ENCODE measurements around the gene TUT4. TPM values are rescaled to one million over a fixed set of nuclear protein-coding genes. Genes with fewer than 3 reads are reported as not detected.

Gene TUT4
- total and polyA plus RNA-seq, 9 donors: 35.6 to 90.5 (median 65.2) TPM

GRCh38 chr1:52423055-52423454 is 129.8 kb downstream of the TUT4 start:
- Histone ChIP-seq H3K27me3 (no peaks in the 10 kb centered on the region), H3K36me3 (no peaks in the 10 kb centered on the region), H3K9me3 (no peaks in the 10 kb centered on the region), H3K27ac (no peak overlapping the region), H3K4me1 (ENCODE audit: insufficient read depth) (no peaks in the 10 kb centered on the region), H3K4me3 (no peak overlapping the region)
- TF ChIP-seq CTCF (IDR thresholded peaks at IDR 0.05) (no peak), POLR2A (IDR thresholded peaks at IDR 0.05) (no peak), EP300 (IDR thresholded peaks at IDR 0.05) (no peak)
- DNase-seq: no peak
- intact Hi-C loops (cut with DNase I): no loop called here
- WGBS, 3 donors: 97 to 98% (median 98%) methylated on average over 2 of the region's 2 CpGs

DNA sequence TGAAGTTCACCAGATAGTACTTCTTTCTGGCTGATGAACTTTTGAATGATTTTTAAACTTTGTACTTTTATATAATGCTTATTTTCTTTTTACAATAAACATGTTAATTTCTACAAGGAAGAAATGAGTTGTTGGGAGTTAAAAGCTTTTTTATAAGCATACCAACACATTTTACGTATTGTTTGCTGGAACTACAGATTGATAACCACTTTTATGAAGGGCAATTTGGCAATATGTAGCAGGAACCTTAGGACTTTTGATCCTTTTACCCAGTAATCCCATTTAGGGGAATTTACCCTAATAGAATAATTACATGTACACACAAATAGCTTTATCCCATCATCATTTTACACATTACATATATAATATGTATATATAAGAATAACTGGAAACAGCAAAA is 132.2 kb downstream of the TUT4 start:
- no peaks in the 10 kb centered on the region for H3K36me3 ChIP-seq
- 88 to 92% (median 89%) methylated on average over 1 of the region's 1 CpG for WGBS, 3 donors
- intact Hi-C loops (cut with DNase I): no loop called here

GRCh38 chr1:52416811-52417210 is 136.1 kb downstream of the TUT4 start:
- TF ChIP-seq EP300 (IDR thresholded peaks at IDR 0.05) (no peak), CTCF (IDR thresholded peaks at IDR 0.05) (no peak), POLR2A (IDR thresholded peaks at IDR 0.05) (no peak)
- intact Hi-C loops (cut with DNase I): loop anchor here in 1 of 4 donors (5.0 kb wide), 1 partner anchor 290 kb away; no protein-coding TSS in a partner anchor
- H3K4me3 ChIP-seq: no peak overlapping the region
- no peak for DNase-seq
- no peaks in the 10 kb centered on the region for H3K27me3 ChIP-seq
- no peaks in the 10 kb centered on the region for H3K36me3 ChIP-seq
- H3K27ac ChIP-seq: no peak overlapping the region
- 73 to 86% (median 78%) methylated on average over 2 of the region's 2 CpGs for WGBS, 3 donors
- H3K9me3 ChIP-seq: no peaks in the 10 kb centered on the region
- no peaks in the 10 kb centered on the region for H3K4me1 ChIP-seq (ENCODE audit: insufficient read depth)

More for the DNA sequence above, 132.2 kb downstream of the TUT4 start:
- Histone ChIP-seq H3K27me3 (no peaks in the 10 kb centered on the region), H3K4me1 (ENCODE audit: insufficient read depth) (no peaks in the 10 kb centered on the region), H3K9me3 (no peaks in the 10 kb centered on the region), H3K4me3 (no peak overlapping the region), H3K27ac (no peak overlapping the region)
- no peak for DNase-seq
- TF ChIP-seq POLR2A (IDR thresholded peaks at IDR 0.05): no peak
- no peak for TF ChIP-seq EP300 (IDR thresholded peaks at IDR 0.05)
- TF ChIP-seq CTCF (IDR thresholded peaks at IDR 0.05): no peak

- Histone ChIP-seq H3K27me3 (no peaks in the 10 kb centered on the region), H3K9me3 (no peaks in the 10 kb centered on the region), H3K27ac (no peak overlapping the region), H3K4me3 (no peak overlapping the region), H3K36me3 (no peaks in the 10 kb centered on the region), H3K4me1 (ENCODE audit: insufficient read depth) (no peaks in the 10 kb centered on the region)
- DNase-seq: no peak
- no peak for TF ChIP-seq POLR2A (IDR thresholded peaks at IDR 0.05)
- intact Hi-C loops (cut with DNase I): loop anchor here in 1 of 4 donors (5.0 kb wide), 1 partner anchor 288 kb away; no protein-coding TSS in a partner anchor
These were observed 137.9 kb downstream of the TUT4 start for GRCh38 chr1:52414942-52415341.

DNA sequence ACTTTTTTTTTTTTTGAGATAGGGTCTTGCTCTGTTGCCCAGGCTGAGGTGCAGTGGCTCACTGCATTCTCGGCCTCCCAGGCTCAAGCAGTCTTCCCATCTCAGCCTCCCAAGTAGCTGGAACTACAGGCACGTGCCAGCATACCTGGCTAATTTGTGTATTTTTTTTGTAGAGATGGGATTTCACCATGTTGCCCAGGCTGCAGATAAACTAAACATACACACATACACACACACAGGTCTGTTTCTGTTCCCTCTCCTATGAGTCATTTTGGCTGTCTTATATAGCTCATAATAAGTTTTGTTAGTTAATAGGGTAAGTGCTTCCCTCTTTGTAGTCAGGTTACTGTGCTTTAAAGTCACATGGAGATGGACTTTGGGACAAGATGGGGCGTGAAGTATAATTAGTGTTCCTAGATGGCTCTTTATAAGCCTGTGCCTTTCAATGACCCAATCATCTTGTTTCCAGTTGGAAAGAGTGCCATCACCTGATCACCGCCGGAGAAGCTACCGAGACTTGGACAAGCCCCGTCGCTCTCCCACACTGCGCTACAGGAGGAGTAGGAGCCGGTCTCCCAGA is 139.4 kb downstream of the TUT4 start:
- intact Hi-C loops (cut with DNase I): no loop called here
- 89 to 92% (median 90%) methylated on average over 10 of the region's 10 CpGs for WGBS, 3 donors
- H3K27me3 ChIP-seq: no peaks in the 10 kb centered on the region
- no peak for DNase-seq
- H3K9me3 ChIP-seq: no peaks in the 10 kb centered on the region
- no peak overlapping the region for H3K4me3 ChIP-seq
- no peak overlapping the region for H3K27ac ChIP-seq
- no peaks in the 10 kb centered on the region for H3K4me1 ChIP-seq (ENCODE audit: insufficient read depth)
- TF ChIP-seq POLR2A (IDR thresholded peaks at IDR 0.05) (no peak), CTCF (IDR thresholded peaks at IDR 0.05) (no peak), EP300 (IDR thresholded peaks at IDR 0.05) (no peak)
- H3K36me3 ChIP-seq: no peaks in the 10 kb centered on the region

Data from ovary (tissue), 9 donors.